Trophoblast cell (in vitro differentiated cells and primary cell): ENCODE measurements around the gene SHPK.

Experiments
- DNase-seq, 2 donors: peaks; one replicate each; pipeline ENCODE4 v3.0.0-alpha.2; 2016
- H2AFZ ChIP-seq: 2 replicates; pipeline ENCODE4 v1.6.1; 2013; ENCODE audit warnings: low read length, moderate library complexity, mild to moderate bottlenecking; ENCODE audit not compliant: insufficient read depth, poor library complexity
- H2AK5ac ChIP-seq: 2 replicates; pipeline ENCODE4 v1.6.1; 2013; ENCODE audit warnings: mild to moderate bottlenecking, low read length
- H2BK120ac ChIP-seq: 2 replicates; pipeline ENCODE4 v1.6.1; 2013; ENCODE audit warnings: low read length, mild to moderate bottlenecking, moderate library complexity; ENCODE audit not compliant: insufficient read depth, poor library complexity
- H2BK12ac ChIP-seq: 2 replicates; pipeline ENCODE4 v1.6.1; 2013; ENCODE audit warnings: mild to moderate bottlenecking, low read length, moderate library complexity
- H2BK5ac ChIP-seq: 2 replicates; pipeline ENCODE4 v1.6.1; 2013; ENCODE audit warnings: low read length, low read depth, moderate library complexity, mild to moderate bottlenecking; ENCODE audit not compliant: poor library complexity
- H3K14ac ChIP-seq: 2 replicates; pipeline ENCODE4 v1.6.1; 2013; ENCODE audit warnings: mild to moderate bottlenecking, low read length
- H3K18ac ChIP-seq: 2 replicates; pipeline ENCODE4 v1.6.1; 2013; ENCODE audit warnings: mild to moderate bottlenecking, low read length
- H3K23ac ChIP-seq: 2 replicates; pipeline ENCODE4 v1.6.1; 2013; ENCODE audit warnings: low read length
- H3K27ac ChIP-seq: 2 replicates; pipeline ENCODE4 v1.5.1; 2013; ENCODE audit warnings: low read depth, mild to moderate bottlenecking, inconsistent platforms, low read length, moderate library complexity
- H3K27me3 ChIP-seq: 2 replicates; pipeline ENCODE4 v1.6.1; 2013; ENCODE audit warnings: inconsistent platforms, mild to moderate bottlenecking, low read length, moderate library complexity; ENCODE audit not compliant: insufficient read depth
- H3K36me3 ChIP-seq, 2 experiments: 1 replicate in 1 of 2; 2 replicates in 1 of 2; pipeline ENCODE4 v1.6.1; 2013; ENCODE audit warnings: low read length in 2 of 2, mild to moderate bottlenecking in 2 of 2, moderate library complexity in 1 of 2; ENCODE audit not compliant: insufficient read depth in 2 of 2, control insufficient read depth in 1 of 2
- H3K4ac ChIP-seq: 2 replicates; pipeline ENCODE4 v1.6.1; 2013; ENCODE audit warnings: low read depth, mild to moderate bottlenecking, low read length, moderate library complexity
- H3K4me1 ChIP-seq, 2 experiments: 1 replicate in 1 of 2; 2 replicates in 1 of 2; pipeline ENCODE4 v1.6.1; 2013; ENCODE audit warnings: low read length in 2 of 2, mild to moderate bottlenecking in 2 of 2, moderate library complexity in 1 of 2; ENCODE audit not compliant: insufficient read depth in 2 of 2, control insufficient read depth in 1 of 2
- H3K4me2 ChIP-seq: 2 replicates; pipeline ENCODE4 v1.6.1; 2013; ENCODE audit warnings: inconsistent platforms, mild to moderate bottlenecking, low read length, moderate library complexity
- H3K4me3 ChIP-seq: 2 replicates; pipeline ENCODE4 v1.5.1; 2013; ENCODE audit warnings: mild to moderate bottlenecking, low read depth, low read length, inconsistent platforms
- H3K79me1 ChIP-seq: one replicate; pipeline ENCODE4 v1.6.1; 2013; ENCODE audit warnings: low read length
- H3K79me2 ChIP-seq: 2 replicates; pipeline ENCODE4 v1.6.1; 2013; ENCODE audit warnings: low read length, mild to moderate bottlenecking; ENCODE audit not compliant: control insufficient read depth, insufficient read depth, poor library complexity
- H3K9ac ChIP-seq: 2 replicates; pipeline ENCODE4 v1.6.1; 2013; ENCODE audit warnings: mild to moderate bottlenecking, low read length
- H3K9me3 ChIP-seq: 2 replicates; pipeline ENCODE4 v1.6.1; 2013; ENCODE audit warnings: low read depth, mild to moderate bottlenecking, control low read depth, inconsistent platforms, low read length; ENCODE audit not compliant: insufficient read depth
- H4K12ac ChIP-seq: 2 replicates; pipeline ENCODE4 v1.6.1; 2013; ENCODE audit warnings: low read depth, mild to moderate bottlenecking, low read length, moderate library complexity
- H4K8ac ChIP-seq: 2 replicates; pipeline ENCODE4 v1.6.1; 2013; ENCODE audit warnings: low read depth, mild to moderate bottlenecking, low read length, moderate library complexity
- H4K91ac ChIP-seq: one replicate; pipeline ENCODE4 v1.6.1; 2013; ENCODE audit warnings: low read depth, mild to moderate bottlenecking, low read length, moderate library complexity
- WGBS: extraction: QIAGEN DNeasy Blood & Tissue Kit; methylation state at CpG from one replicate; pipeline ENCODE4 v1.1.7; 2013; ENCODE audit warnings: missing lambda C conversion rate; ENCODE audit not compliant: insufficient read length, insufficient coverage; ENCODE audit errors: extremely low coverage; 5-methylcytosine and 5-hydroxymethylcytosine counted together

Gene SHPK

GRCh38 chr17:3645310-3645709 lies 9.3 kb upstream of the SHPK start:
- no peaks in the 10 kb centered on the region for H3K4me1 ChIP-seq
- WGBS: no CpG with 5 or more reads among the region's 5 CpGs
- H4K91ac ChIP-seq: no peak overlapping the region

GRCh38 chr17:3643889-3644349 lies 7.9 kb upstream of the SHPK start:
- no peaks in the 10 kb centered on the region for H3K79me2 ChIP-seq
- H2BK12ac ChIP-seq: no peak overlapping the region
- H4K91ac ChIP-seq: no peak overlapping the region
- no peak overlapping the region for H2AK5ac ChIP-seq
- no peaks in the 10 kb centered on the region for H3K4me1 ChIP-seq
- H3K4ac ChIP-seq: no peak overlapping the region
- H3K4me2 ChIP-seq: no peak overlapping the region
- no peak overlapping the region for H2AFZ ChIP-seq
- H2BK5ac ChIP-seq: no peak overlapping the region
- H3K79me1 ChIP-seq: no peaks in the 10 kb centered on the region
- no peak overlapping the region for H3K14ac ChIP-seq
- H3K27ac ChIP-seq: no peak overlapping the region
- no CpG with 5 or more reads among the region's 4 CpGs for WGBS
- no peak for DNase-seq
- no peak overlapping the region for H2BK120ac ChIP-seq
- H3K36me3 ChIP-seq: peaks cover 25 to 26% of the 10 kb centered on the region in 2 experiments
- H3K18ac ChIP-seq: no peak overlapping the region
- H3K27me3 ChIP-seq: no peaks in the 10 kb centered on the region
- no peak overlapping the region for H4K12ac ChIP-seq
- H3K9me3 ChIP-seq: no peaks in the 10 kb centered on the region
- no peak overlapping the region for H3K4me3 ChIP-seq
- H3K23ac ChIP-seq: no peak overlapping the region
- H3K9ac ChIP-seq: no peak overlapping the region
- no peak overlapping the region for H4K8ac ChIP-seq

More at GRCh38 chr17:3645310-3645709, 9.3 kb upstream of the SHPK start:
- no peak overlapping the region for H3K9ac ChIP-seq
- no peak overlapping the region for H3K23ac ChIP-seq
- no peak overlapping the region for H3K14ac ChIP-seq
- H3K18ac ChIP-seq: no peak overlapping the region
- no peak for DNase-seq
- no peaks in the 10 kb centered on the region for H3K79me2 ChIP-seq
- no peak overlapping the region for H4K8ac ChIP-seq
- no peaks in the 10 kb centered on the region for H3K9me3 ChIP-seq
- H3K27ac ChIP-seq: no peak overlapping the region
- H2BK120ac ChIP-seq: no peak overlapping the region
- no peak overlapping the region for H2AFZ ChIP-seq
- H3K36me3 ChIP-seq: peaks cover 21 to 26% of the 10 kb centered on the region in 2 experiments
- no peak overlapping the region for H4K12ac ChIP-seq
- no peaks in the 10 kb centered on the region for H3K79me1 ChIP-seq
- H3K27me3 ChIP-seq: no peaks in the 10 kb centered on the region
- no peak overlapping the region for H2AK5ac ChIP-seq
- no peak overlapping the region for H3K4me3 ChIP-seq
- H3K4me2 ChIP-seq: no peak overlapping the region
- H3K4ac ChIP-seq: no peak overlapping the region
- no peak overlapping the region for H2BK12ac ChIP-seq
- H2BK5ac ChIP-seq: no peak overlapping the region

DNA sequence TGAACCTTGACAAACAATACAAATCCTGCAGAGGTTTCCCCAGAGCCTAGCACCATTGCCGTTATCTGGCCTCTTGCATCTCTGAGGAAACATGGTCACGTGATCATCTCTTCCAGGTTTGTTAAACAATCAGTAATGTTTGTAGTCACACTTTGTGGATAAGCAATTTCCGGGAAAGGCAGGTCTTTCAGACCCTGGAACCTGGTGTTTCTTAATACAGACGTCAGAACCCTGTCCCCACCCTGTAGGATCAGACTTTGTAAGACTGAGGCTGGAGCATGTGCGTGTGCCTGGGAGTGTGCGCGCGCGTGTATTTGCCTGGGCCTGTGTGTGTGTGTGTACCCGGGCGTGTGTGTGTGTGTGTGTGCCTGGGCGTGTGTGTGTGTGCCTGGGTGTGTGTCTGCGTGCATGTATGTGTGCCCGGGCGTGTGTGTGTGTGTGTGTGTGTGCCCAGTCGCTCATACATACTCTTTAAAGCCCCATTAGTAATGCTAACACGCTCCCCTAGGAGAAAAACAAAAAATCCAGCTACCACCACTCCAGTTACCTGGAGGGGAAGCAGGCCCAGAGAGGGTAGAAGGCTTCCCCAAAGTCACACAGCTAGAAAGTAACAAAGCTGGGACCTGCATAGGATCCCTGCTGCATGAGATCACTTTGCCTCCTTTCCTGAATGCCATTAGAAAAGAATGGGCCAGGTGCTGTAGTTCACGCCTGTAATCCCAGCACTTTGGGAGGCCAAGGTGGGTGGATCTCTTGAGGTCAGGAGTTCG lies 5.9 kb upstream of the SHPK start:
- no peak overlapping the region for H3K18ac ChIP-seq
- H3K36me3 ChIP-seq: peaks cover 22 to 25% of the 10 kb centered on the region in 2 experiments
- no peak overlapping the region for H3K4ac ChIP-seq
- no peak overlapping the region for H3K27ac ChIP-seq
- no peak overlapping the region for H2BK12ac ChIP-seq
- peaks cover 1% of the 10 kb centered on the region for H3K79me2 ChIP-seq
- H3K9me3 ChIP-seq: no peaks in the 10 kb centered on the region
- no peak overlapping the region for H3K4me3 ChIP-seq
- peaks cover 0 to 4% of the 10 kb centered on the region in 2 experiments for H3K4me1 ChIP-seq
- no peaks in the 10 kb centered on the region for H3K27me3 ChIP-seq
- no peak overlapping the region for H3K9ac ChIP-seq
- H4K12ac ChIP-seq: no peak overlapping the region
- H3K79me1 ChIP-seq: no peaks in the 10 kb centered on the region
- WGBS: no CpG with 5 or more reads among the region's 19 CpGs
- H2BK120ac ChIP-seq: no peak overlapping the region
- peak in 1 of 2 donors; percentile 41 for DNase-seq
- H4K8ac ChIP-seq: no peak overlapping the region
- no peak overlapping the region for H4K91ac ChIP-seq
- H3K14ac ChIP-seq: no peak overlapping the region
- H3K4me2 ChIP-seq: no peak overlapping the region
- H3K23ac ChIP-seq: no peak overlapping the region
- H2AFZ ChIP-seq: no peak overlapping the region
- no peak overlapping the region for H2AK5ac ChIP-seq
- H2BK5ac ChIP-seq: no peak overlapping the region

DNA sequence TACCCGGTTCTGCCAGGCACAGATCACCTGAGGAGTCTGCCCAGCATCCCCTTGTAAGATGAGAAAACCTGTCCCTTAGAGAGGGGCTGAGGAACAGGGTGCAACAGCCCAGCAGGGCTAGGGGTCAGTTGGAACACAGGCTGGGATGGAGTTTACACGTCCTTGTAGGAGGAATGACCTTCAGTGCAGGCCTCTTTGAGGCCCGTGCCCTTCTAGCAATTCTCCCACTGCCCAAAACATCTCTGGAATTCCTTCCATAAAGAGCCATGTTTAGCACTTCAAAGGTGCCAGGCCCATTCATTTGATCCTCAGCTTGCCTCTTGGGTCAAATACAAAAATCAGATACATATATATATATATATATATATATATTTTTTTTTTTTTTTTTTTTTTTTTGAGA lies 5.0 kb upstream of the SHPK start:
- Histone ChIP-seq H3K27ac (no peak overlapping the region), H3K23ac (no peak overlapping the region), H3K4ac (no peak overlapping the region), H3K4me3 (no peak overlapping the region), H3K27me3 (no peaks in the 10 kb centered on the region), H3K79me1 (peaks cover 3% of the 10 kb centered on the region), H3K36me3 (peaks cover 20% of the 10 kb centered on the region in 2 experiments), H2BK5ac (no peak overlapping the region), H4K12ac (no peak overlapping the region), H2BK120ac (no peak overlapping the region), H3K4me1 (peaks cover 0 to 4% of the 10 kb centered on the region in 2 experiments), H3K18ac (no peak overlapping the region), H2BK12ac (no peak overlapping the region), H4K8ac (no peak overlapping the region), H2AK5ac (no peak overlapping the region), H3K9me3 (no peaks in the 10 kb centered on the region), H3K79me2 (peaks cover 6% of the 10 kb centered on the region), H4K91ac (no peak overlapping the region), H3K9ac (no peak overlapping the region), H2AFZ (no peak overlapping the region), H3K14ac (no peak overlapping the region), H3K4me2 (no peak overlapping the region)
- WGBS: no CpG with 5 or more reads among the region's 3 CpGs
- no peak for DNase-seq
